ENCODE measurements around the gene LEF1. TPM values are rescaled to one million over a fixed set of nuclear protein-coding genes. Genes with fewer than 3 reads are reported as not detected.

LEF1 gene
- total and polyA plus RNA-seq, 9 of the 15 experiments (the other 6 are each of a cell fraction or from before 2014, with no cell fraction given), result 15.1 to 81.1 (median 29.7) TPM

- Histone ChIP-seq H3K9ac (ENCODE audit: insufficient read depth in 1 of 2, low read depth in 2 of 2, low read length in 2 of 2) (peak overlapping the region in 1 of 2 experiments; percentile 39; a peak in 1 of 4 replicates), H3K36me3 (ENCODE audit: control insufficient read depth, insufficient read depth, low read length) (peaks cover 6% of the 10 kb centered on the region; the same call in 2 of the 3 replicates), H3K4me1 (replicated peaks in 1 of 2; ENCODE audit: control insufficient read depth in 2 of 2, insufficient read depth in 2 of 2, low read length in 2 of 2) (peaks cover 0 to 6% of the 10 kb centered on the region in 2 experiments; a peak in 3 of 5 replicates), H3K9me3 (replicated peaks; ENCODE audit: control insufficient read depth, insufficient read depth, low read depth, low read length) (no peaks in the 10 kb centered on the region), H2AFZ (ENCODE audit: low read depth, low read length) (no peak overlapping the region), H3K27ac (ENCODE audit: extremely low read depth, low read depth, low read length) (no peak overlapping the region), H3K4me2 (ENCODE audit: insufficient read depth, low read length) (no peak overlapping the region), H4K20me1 (replicated peaks; ENCODE audit: control insufficient read depth, insufficient read depth, low read length) (no peaks in the 10 kb centered on the region), H3K9me1 (ENCODE audit: control insufficient read depth, insufficient read depth, low read length) (no peaks in the 10 kb centered on the region), H3K4me3 (no peak overlapping the region), H3K79me2 (ENCODE audit: control insufficient read depth, insufficient read depth, low read length) (peaks cover 2% of the 10 kb centered on the region; the same call in 1 of the 3 replicates), H3K27me3 (ENCODE audit: control insufficient read depth in 2 of 2, insufficient read depth in 2 of 2, low read length in 2 of 2) (no peaks in the 10 kb centered on the region)
- ATAC-seq, result peak; percentile 66
- ChIA-PET CTCF (ENCODE audit: low intra/inter-chr PET ratio) (no interaction called here), POLR2A (interaction anchor here (1.4 kb wide), 1 partner anchor 37 kb away, joined by 4 read pairs; no protein-coding TSS in a partner anchor)
- peak in 1 of 4 experiments; percentile 28 for DNase-seq (ENCODE audit: extremely low read depth in 1 of 4, low spot score in 3 of 4)
- intact Hi-C loops (cut with micrococcal nuclease), result no loop called here
- in situ Hi-C loops (cut with MboI), result no loop called here
- BruUV-seq (replicated peaks), result no TSS peak
- FAIRE-seq, result no peak
- 16% methylated on average over 3 of the region's 3 CpGs for WGBS (ENCODE audit: insufficient coverage, low coverage, missing lambda C conversion rate)
- TF ChIP-seq ATF3 (IDR thresholded peaks at IDR 0.05) (peak; percentile 43; the same call in 1 of the 2 replicates), ATF3 (CRISPR knock-in tag; conservative IDR thresholded peaks at IDR 0.05) (no peak), NR2C2 (CRISPR knock-in tag; IDR thresholded peaks at IDR 0.05) (no peak), NR2C2 (tag; IDR thresholded peaks at IDR 0.05) (peak; percentile 51; the same call in 1 of the 2 replicates), ATF7 (IDR thresholded peaks at IDR 0.05) (peak; percentile 36; the same call in 1 of the 2 replicates), BRCA1 (IDR thresholded peaks at IDR 0.05) (no peak), BRCA1 (CRISPR knock-in tag; IDR thresholded peaks at IDR 0.05) (no peak), CEBPG (CRISPR knock-in tag; IDR thresholded peaks at IDR 0.05) (no peak), CEBPG (tag; conservative IDR thresholded peaks at IDR 0.05 in 1 of 2, IDR thresholded peaks at IDR 0.05 in 1 of 2) (peak in 1 of 2 experiments; percentile 53; a peak in 1 of 4 replicates), ZNF584 (CRISPR knock-in tag; IDR thresholded peaks at IDR 0.05; ENCODE audit: low read depth) (peak; percentile 58; the same call in 1 of the 2 replicates), JUND (IDR thresholded peaks at IDR 0.05; ENCODE audit: borderline replicate concordance, low read depth, low read length) (peak; percentile 26; the same call in 1 of the 2 replicates), JUND (tag; IDR thresholded peaks at IDR 0.05; ENCODE audit: borderline replicate concordance, low read depth, low read length) (no peak; the same call in 2 of the 3 replicates), SIN3A (IDR thresholded peaks at IDR 0.05; ENCODE audit: borderline replicate concordance in 2 of 2, control insufficient read depth in 1 of 2, low read depth in 2 of 2, low read length in 2 of 2) (no peak), CTBP1 (IDR thresholded peaks at IDR 0.05; ENCODE audit: borderline replicate concordance) (0 out of 2 replicates have a peak, but pooled peaks have one; percentile 30)
These were observed 24.3 kb downstream of the LEF1 start for GRCh38 chr4:108144451-108144850.

Data from K562 (cell line).